MCF 10A (cell line): ENCODE results near the gene BCL2L13. TPM values are rescaled to one million over a fixed set of nuclear protein-coding genes. Genes with fewer than 3 reads are reported as not detected.

Source experiments
- BruUV-seq: library from RNA; stranded (reverse); fragments of 400-500 nt; replicated peaks from 2 replicates; lab custom pipeline; 2021; lab: Mats Ljungman, UMichigan
- CTCF ChIA-PET: fragments of 300-600 bp; sonication (Branson Sonifier 250); formaldehyde crosslinking; extraction: SDS; loops from one replicate; lab custom pipeline; 2021; ENCODE audit warnings: antibody characterized with exemption, inconsistent platforms; lab: Yijun Ruan, JAX
- POLR2A ChIA-PET: fragments of 300-600, 350-650 bp; sonication (Branson Sonifier 250); formaldehyde crosslinking; extraction: SDS; loops from one replicate; lab custom pipeline; 2020; ENCODE audit warnings: antibody characterized with exemption, inconsistent platforms; lab: Yijun Ruan, JAX
- DNase-seq: peaks from one replicate; pipeline ENCODE4 v3.0.0-alpha.2; 2018; ENCODE audit not compliant: unreplicated experiment
- H3K27ac Mint-ChIP-seq: one replicate; pipeline ENCODE4 v1.8.0; 2022; ENCODE audit warnings: mild to moderate bottlenecking, low read depth, mixed read lengths; ENCODE audit not compliant: unreplicated experiment
- H3K27me3 Mint-ChIP-seq: one replicate; pipeline ENCODE4 v1.8.0; 2022; ENCODE audit warnings: mixed read lengths; ENCODE audit not compliant: insufficient read depth, unreplicated experiment
- H3K36me3 Mint-ChIP-seq: one replicate; pipeline ENCODE4 v1.8.0; 2022; ENCODE audit warnings: mild to moderate bottlenecking, moderate library complexity, mixed read lengths; ENCODE audit not compliant: insufficient read depth, unreplicated experiment
- H3K4me1 Mint-ChIP-seq: one replicate; pipeline ENCODE4 v1.8.0; 2022; ENCODE audit warnings: mixed read lengths; ENCODE audit not compliant: insufficient read depth, unreplicated experiment
- H3K4me3 Mint-ChIP-seq: one replicate; pipeline ENCODE4 v1.8.0; 2022; ENCODE audit warnings: mild to moderate bottlenecking, moderate library complexity, mixed read lengths; ENCODE audit not compliant: unreplicated experiment
- H3K9me3 Mint-ChIP-seq: one replicate; pipeline ENCODE4 v1.8.0; 2022; ENCODE audit warnings: mixed read lengths; ENCODE audit not compliant: unreplicated experiment
- CTCF ChIP-seq: fragments of 200-600 bp; IDR thresholded peaks from one replicate; pipeline ENCODE4 v1.8.0; 2022; ENCODE audit warnings: antibody characterized with exemption, mild to moderate bottlenecking; ENCODE audit not compliant: unreplicated experiment
- intact Hi-C: fragments of 100-400 bp; cut with micrococcal nuclease; formaldehyde crosslinking; loops from 2 replicates; pipeline ENCODE4 v1.14.1; 2022
- total RNA-seq: library from RNA; stranded (reverse); gene quantifications from 2 replicates; pipeline ENCODE4 v1.2.3, GENCODE V29; 2022

BCL2L13 gene
- total RNA-seq, 1 experiment from 2014 or later = 75.1 TPM

- H3K27me3 Mint-ChIP-seq = no peaks in the 10 kb centered on the region
- H3K9me3 Mint-ChIP-seq = no peaks in the 10 kb centered on the region
- peaks cover 24% of the 10 kb centered on the region for H3K4me1 Mint-ChIP-seq
- no peak overlapping the region for H3K27ac Mint-ChIP-seq
- no peak for TF ChIP-seq CTCF
- intact Hi-C loops = no loop called here
- ChIA-PET CTCF (interaction anchor here (0.6 to 1.1 kb wide), 3 partner anchors 35 to 53 kb away, joined by 3 to 6 read pairs (median 3); no protein-coding TSS in a partner anchor), POLR2A (no interaction called here)
- no peak overlapping the region for H3K4me3 Mint-ChIP-seq
- DNase-seq = no peak
- no peaks in the 10 kb centered on the region for H3K36me3 Mint-ChIP-seq
- BruUV-seq = no TSS peak
Observed at GRCh38 chr22:17777717-17778044, 139.1 kb downstream of the BCL2L13 start.

- Mint-ChIP-seq H3K27ac (no peak overlapping the region), H3K4me1 (peaks cover 17% of the 10 kb centered on the region), H3K36me3 (no peaks in the 10 kb centered on the region), H3K4me3 (no peak overlapping the region), H3K9me3 (no peaks in the 10 kb centered on the region), H3K27me3 (no peaks in the 10 kb centered on the region)
- intact Hi-C loops = no loop called here
- POLR2A ChIA-PET = no interaction called here
- TF ChIP-seq CTCF = no peak
- CTCF ChIA-PET = interaction anchor here (0.6 to 3.8 kb wide), 5 partner anchors 37 to 298 kb away, joined by 3 to 9 read pairs (median 4); no protein-coding TSS in a partner anchor
- DNase-seq = no peak
- BruUV-seq = no TSS peak
Observed at GRCh38 chr22:17778412-17778976, 139.9 kb downstream of the BCL2L13 start.

- no peaks in the 10 kb centered on the region for H3K36me3 Mint-ChIP-seq
- BruUV-seq = no TSS peak
- H3K27ac Mint-ChIP-seq = no peak overlapping the region
- TF ChIP-seq CTCF = no peak
- H3K9me3 Mint-ChIP-seq = no peaks in the 10 kb centered on the region
- peaks cover 16% of the 10 kb centered on the region for H3K4me1 Mint-ChIP-seq
- no peak overlapping the region for H3K4me3 Mint-ChIP-seq
- intact Hi-C loops = loop anchor here (2.0 kb wide), 1 partner anchor 37 kb away; no protein-coding TSS in a partner anchor
- POLR2A ChIA-PET = no interaction called here
- CTCF ChIA-PET = interaction anchor here (1.0 to 3.8 kb wide), 4 partner anchors 36 to 297 kb away, joined by 3 to 9 read pairs (median 4); no protein-coding TSS in a partner anchor
- DNase-seq = no peak
- no peaks in the 10 kb centered on the region for H3K27me3 Mint-ChIP-seq
Observed at GRCh38 chr22:17779286-17780115, 140.9 kb downstream of the BCL2L13 start.

GRCh38 chr22:17780116-17780740 is 141.7 kb downstream of the BCL2L13 start:
- POLR2A ChIA-PET = no interaction called here
- DNase-seq = no peak
- Mint-ChIP-seq H3K9me3 (no peaks in the 10 kb centered on the region), H3K4me3 (no peak overlapping the region), H3K27ac (no peak overlapping the region), H3K4me1 (peaks cover 16% of the 10 kb centered on the region), H3K36me3 (no peaks in the 10 kb centered on the region), H3K27me3 (no peaks in the 10 kb centered on the region)
- CTCF ChIA-PET = interaction anchor here (0.6 to 3.8 kb wide), 3 partner anchors 37 to 252 kb away, joined by 3 to 9 read pairs (median 3); no protein-coding TSS in a partner anchor
- BruUV-seq = no TSS peak
- intact Hi-C loops = loop anchor here (2.0 kb wide), 1 partner anchor 37 kb away; no protein-coding TSS in a partner anchor
- TF ChIP-seq CTCF = no peak
